KBM-7 (cell line): ENCODE results near the gene ITPR2.
A peak's percentile ranks its signal among the peaks of the same experiment; 100 is the strongest.
"Not testable (repeated sequence)": the region's sequence is repeated elsewhere in the genome, so short reads cannot be mapped to it uniquely, and the experiment has no call there.

Experiments used
- DNase-seq: peaks from one replicate; pipeline ENCODE4 v3.0.0-alpha.2; 2015
- in situ Hi-C: fragments of 300-500 bp; cut with MboI; formaldehyde crosslinking; loops from 2 replicates; pipeline ENCODE4 v1.14.3; 2020; ENCODE audit warnings: low sequenced_read_pairs, low pct_unique_long_range_greater_than_20kb, mixed read lengths

ITPR2 gene

DNA sequence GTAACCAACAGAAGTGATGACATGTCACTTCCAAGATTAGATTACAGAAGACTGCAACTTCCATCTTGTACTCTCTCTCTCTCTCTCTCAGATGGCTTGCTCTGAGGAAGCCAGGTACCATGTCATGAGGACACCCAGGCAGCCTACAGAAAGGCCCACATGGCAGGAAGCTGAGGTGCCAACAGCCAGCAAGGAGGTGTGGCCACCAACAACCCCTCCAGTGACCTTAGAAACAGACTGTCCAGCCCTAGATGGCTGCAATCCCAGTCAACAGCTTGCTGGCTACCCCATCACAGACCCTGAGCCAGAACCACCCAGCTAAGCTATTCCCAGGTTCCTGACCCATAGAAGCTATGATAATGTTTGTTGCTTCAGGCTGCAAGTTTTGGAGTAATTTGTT lies 178.4 kb downstream of the ITPR2 start:
- DNase-seq, result no peak

DNA sequence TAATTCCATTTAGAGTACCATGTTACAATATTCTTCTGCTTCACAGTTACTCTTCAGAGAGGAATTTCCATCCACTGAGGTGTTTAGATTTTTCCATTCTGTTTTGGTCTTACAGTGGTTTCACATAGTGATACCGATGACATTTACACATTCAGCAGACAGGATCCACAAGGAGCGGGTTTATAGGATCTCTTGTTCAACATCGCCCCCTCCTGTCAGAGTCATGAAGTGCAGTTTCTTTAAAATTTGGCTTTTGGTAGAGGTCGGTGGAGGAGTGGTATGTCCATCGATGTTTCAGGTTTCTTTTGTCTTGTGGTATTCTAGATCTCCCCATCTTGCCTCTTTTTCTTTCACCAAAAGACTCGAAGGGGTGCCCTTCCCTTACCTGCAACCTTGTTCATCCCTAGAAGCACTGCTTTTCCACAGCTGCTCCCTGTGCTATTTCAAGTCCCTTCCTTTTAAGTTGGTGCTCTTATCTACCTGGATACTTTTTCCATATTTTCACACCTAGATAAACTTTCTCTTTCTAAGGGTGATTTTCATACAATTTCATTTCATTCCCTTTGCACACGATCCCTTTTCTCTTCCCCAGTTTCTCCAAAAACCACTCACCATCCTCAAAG lies 181.3 kb downstream of the ITPR2 start:
- peak; percentile 87 for DNase-seq
- in situ Hi-C loops, result no loop called here

More for the DNA sequence above, 178.4 kb downstream of the ITPR2 start:
- in situ Hi-C loops, result no loop called here

DNA sequence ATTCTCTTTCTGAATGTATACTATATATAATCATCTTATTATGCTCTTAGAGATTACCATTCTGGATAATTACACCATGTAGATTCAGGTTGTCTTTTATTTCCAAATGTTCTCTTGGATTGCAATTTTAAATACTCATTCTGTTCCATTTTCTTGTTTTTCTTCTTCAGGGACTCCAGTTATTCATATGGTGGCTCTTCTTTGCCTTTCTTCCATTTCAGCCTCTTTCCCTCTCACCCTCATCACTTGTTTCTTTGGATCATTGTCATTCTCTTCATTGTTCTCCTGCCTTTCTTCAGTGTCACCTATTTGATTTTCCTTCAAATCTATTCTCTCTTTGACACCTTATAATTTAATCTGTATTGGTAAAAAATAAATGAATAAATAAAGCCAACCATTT lies 182.0 kb downstream of the ITPR2 start:
- in situ Hi-C loops, result no loop called here

DNA sequence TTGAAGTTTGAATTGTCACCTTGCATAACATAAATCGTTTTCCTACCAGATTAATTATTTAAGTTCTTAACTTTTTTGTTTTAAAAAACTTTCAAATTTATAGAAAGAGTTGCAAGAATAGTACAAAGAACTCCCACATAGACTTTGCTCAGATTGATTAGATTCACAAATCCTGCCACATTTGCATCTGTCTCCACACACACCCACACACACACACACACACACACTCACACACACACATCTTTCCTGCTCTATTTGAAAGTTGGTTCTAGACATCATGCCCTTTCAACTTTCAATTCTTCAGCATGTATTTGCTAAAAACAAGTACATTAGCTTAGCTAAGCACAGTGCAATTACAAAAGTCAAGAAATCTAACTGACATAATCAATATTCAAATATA lies 184.0 kb downstream of the ITPR2 start:
- no peak for DNase-seq
- in situ Hi-C loops, result no loop called here

More for the DNA sequence above, 182.0 kb downstream of the ITPR2 start:
- DNase-seq, result no peak

DNA sequence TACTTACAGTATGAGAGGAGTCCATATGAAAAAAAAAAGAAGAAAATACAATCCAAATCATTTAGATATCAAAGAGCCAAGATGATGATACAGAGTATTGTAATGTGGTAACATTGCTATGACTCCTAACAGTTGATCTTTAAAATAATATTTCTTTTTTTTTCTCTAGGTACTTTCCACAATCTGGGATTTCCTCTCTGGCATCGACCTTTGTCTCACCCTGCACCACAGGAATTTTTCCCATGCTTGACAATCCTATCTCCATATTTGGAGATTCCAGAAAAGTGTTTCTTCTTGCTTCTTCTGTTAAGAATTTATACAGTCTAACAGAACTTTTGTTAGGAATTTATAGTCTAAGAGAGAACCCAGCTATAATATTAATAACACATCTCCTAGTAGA lies 184.4 kb downstream of the ITPR2 start:
- DNase-seq, result no peak
- in situ Hi-C loops, result no loop called here

DNA sequence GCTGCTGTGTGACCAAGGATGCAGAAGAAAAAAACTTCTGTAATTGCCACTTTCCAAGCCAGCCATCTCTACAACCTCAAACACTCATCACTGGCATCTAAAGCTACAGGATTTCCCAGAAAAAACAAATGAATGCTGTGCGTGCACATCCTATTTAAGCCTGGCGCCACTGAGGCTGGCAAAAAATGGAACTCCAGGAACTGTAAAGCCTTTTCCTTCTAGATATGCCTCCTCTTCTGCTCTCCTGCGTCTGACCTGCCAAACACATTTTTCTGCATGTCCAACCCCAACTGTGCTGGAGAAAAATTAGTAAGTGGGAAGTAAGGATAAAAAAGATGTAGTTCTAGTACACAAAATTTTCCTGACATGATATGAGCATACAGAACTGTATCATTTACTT lies 184.9 kb downstream of the ITPR2 start:
- in situ Hi-C loops, result no loop called here
- DNase-seq, result no peak

DNA sequence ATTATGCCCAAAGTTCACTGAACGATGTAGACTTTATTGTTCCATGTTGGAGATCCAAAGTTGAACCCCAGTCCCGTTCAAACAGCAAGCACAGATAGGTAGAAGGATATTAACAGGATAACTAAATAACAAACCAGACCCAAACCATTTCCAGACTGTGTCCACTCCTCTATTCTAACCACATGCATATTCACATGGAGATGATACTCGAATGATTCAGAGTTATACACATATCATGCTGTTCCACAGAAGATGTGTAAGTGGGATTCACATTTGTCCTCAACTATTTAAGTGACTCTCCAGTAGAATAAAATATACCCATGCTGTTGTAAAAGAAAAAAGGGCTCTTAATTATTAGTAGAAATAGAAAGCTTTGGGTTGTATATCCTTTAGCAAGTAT lies 185.9 kb downstream of the ITPR2 start:
- no peak for DNase-seq
- in situ Hi-C loops, result no loop called here

DNA sequence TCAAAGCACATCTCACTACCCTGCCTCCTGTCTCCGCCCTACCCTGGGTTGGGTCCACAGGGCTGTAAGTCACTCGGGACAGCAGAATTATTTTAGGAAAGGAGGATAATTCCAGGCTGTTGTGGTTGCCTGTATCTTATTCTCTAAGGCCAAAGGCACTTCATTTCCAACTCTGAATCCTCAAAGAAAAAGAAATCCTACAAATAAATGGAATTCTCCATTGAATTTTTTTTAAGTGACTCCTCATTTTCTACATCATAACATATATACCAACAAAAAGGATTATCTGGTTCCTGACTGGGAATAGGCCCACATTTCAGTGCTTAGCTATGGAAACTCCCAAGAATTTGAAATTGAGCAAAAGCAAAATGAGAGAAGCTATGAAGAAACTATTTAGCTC lies 186.4 kb downstream of the ITPR2 start:
- DNase-seq, result no peak

DNA sequence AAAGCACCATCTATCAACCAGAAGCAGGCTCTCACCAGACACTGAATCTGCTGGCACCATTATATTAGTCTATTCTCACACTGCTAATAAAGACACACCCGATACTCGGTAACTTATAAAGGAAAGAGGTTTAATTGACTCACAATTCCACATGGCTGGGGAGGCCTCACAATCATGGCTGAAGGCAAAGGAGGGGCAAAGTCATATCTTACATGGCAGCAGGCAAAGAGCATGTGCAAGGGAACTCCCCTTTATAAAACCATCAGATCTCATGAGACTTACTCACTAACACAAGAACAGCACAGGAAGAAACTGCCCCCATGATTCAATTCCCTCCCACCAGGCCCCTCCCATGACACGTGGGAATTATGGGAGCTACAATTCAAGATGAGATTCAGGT lies 188.6 kb downstream of the ITPR2 start:
- in situ Hi-C loops, DNase-seq: not testable (repeated sequence)

More for the DNA sequence above, 186.4 kb downstream of the ITPR2 start:
- in situ Hi-C loops, result no loop called here

DNA sequence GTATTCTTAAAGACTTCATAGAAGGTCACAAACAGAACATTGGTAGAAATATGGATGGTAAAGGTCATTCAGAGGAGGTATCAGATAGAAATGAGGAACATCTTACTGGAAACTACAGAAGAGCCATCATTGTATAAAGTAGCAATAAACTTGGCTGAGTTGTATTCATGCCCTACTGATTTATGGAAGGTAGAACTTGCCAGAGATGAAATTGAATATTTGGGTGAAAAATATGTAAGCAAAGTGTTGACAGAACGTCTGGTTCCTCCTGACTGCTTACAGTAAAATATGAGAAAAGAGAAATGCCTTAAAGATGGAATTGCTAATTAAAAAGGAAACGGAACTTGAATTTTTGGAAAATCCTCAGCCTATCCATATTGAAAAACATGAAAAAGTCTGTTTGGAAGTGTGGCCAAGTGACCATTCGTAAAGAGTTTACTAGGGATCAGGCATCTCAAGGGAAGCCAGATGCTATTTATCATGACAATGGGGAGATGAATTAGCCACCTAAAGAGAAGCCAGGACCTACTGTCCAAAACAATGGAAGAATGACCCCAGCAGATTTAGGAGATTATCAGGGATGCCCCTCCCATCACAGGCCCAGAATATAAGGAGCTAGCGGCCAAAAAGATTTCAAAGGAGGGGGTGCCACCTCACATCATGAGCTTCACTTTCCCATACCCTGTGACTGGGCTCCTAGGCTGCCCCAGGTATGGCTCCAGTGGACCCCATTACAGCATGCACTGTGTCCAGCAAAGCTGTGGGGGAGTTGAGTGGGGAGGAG lies 189.3 kb downstream of the ITPR2 start:
- in situ Hi-C loops, result no loop called here
- DNase-seq, result no peak

DNA sequence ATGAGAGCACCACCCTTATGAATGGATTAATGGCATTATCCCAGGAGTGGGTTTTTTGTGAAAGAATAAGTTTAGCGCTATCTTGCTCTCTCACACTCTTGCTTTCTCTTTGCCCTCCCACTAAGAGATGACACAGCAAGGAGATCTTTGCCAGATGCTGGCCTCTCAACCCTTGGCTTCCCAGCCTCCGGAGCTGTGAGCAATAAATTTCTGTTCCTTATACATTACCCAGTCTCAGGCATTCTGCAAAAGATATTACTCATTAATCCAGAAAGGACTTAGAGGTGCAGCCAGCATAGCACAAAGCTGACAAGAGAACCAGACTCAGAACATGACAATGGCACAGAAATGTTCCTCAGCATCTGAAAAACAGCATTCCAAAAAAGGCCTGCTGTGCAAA lies 190.6 kb downstream of the ITPR2 start:
- DNase-seq, result no peak
- in situ Hi-C loops, result no loop called here

DNA sequence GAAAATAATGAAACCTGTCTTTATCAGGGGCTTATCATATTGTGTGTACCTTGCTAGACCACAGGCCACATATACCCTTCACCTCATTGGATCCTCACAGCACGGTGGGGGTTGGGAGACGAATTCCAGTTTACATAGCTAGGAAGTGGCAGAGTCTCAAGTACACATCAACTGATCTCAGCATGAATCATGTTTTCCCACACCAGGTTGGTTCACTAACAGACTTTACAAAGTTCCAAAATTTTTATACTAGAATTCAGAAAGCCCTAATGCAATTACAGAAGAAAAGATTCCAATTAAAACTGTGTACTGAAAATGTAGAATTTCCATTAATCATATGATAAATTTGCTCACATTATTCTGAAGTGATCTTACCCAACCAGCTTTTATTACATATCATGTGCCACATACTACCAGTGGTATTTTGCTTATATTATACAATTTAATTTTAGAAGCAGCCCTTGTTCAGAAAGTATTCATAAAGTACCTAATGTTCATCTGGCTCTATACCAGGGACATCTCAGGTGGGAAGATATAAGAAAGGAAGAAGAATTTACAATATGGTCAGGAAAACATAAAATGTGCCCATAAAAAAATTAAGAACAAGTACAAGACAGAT lies 196.2 kb downstream of the ITPR2 start:
- DNase-seq, result no peak
- in situ Hi-C loops, result no loop called here

DNA sequence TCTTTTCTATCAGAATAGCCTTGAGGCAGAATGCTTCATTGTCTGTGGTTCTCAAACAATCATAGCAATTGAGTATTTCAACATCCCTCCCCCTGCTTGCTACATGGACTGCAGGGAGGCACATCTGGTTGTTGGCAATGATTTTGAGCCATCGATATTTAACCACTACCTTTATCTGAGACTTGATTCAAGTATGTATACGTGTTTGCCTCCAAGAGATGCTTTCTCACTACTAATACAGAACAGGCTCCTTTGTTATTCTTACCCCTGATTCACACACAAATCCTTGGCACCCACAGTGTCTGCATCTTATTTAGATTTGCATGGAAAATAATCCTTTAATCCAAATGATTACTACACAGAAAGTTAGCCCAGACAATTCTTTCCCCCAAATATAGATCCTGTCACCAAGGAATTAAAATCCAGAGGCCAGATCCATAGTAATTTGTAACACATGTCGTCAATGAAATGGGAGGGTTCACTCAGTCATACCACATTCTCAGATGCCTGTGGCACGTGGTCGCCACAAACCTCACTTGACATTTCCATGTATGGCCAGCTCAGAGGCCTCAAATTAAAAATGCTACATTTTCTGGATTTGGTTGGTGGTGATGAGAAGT lies 199.3 kb downstream of the ITPR2 start:
- in situ Hi-C loops, result no loop called here
- DNase-seq, result no peak

DNA sequence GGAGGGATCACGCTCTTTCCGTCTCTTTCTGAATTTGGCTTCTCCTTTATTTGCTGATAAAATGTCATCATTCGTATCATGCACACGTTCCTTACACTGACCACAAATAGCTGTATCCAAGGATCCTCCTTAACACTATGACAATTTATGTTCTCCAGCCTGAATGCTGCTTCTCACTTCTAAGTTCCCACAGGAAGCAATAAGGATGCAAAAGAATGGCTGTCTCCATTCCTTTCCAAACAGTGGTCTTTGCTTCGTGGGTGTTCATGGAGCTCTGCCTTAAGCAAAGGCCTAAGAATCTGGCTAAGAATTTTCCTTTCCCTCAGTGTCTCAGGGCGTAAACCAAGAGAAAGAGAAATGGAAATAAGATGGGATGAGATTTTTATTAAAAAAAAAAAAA lies 200.2 kb downstream of the ITPR2 start:
- in situ Hi-C loops, result no loop called here
- no peak for DNase-seq

DNA sequence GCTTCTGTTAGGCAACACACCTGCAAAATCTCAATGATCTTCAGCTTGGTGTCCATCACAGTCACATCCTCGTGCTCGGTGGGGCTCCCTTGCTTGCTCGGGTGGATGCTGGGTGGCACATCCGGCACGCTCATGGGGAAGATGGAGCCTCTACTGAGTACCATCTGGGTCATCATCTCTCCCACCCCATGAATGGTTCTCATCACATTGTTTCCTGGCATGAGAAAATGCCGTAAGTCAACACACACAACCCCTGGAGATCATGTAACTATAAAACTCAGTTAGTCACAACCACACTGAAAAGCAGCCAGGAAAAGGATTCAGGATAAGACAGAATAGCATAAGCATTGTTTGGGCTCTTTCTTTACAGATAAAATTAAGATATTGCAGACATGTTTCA lies 201.1 kb downstream of the ITPR2 start:
- DNase-seq, result no peak
- in situ Hi-C loops, result no loop called here

DNA sequence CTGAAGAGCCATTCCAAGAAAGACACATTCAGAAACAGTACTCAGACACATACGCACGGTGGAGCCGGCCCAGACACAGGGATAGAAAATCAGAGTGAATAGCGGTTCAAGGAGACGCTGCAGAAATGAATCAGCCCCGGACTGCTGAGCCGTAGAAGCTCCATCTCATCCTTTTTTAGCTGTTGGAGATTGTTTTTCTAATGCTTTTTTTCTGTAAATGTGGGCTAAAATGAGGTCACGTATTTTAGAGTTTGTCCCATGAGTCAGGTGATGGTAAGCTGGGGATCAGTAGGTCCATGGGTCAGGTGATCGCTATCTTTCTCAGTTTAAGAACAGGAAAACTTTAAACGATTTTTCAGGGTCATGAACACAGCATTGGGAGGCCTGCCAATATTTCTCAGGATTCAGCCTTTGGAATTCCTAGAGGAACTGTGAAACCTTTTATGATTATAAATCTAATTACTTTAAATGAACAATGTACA lies 202.4 kb downstream of the ITPR2 start:
- DNase-seq, result no peak
- in situ Hi-C loops, result no loop called here

DNA sequence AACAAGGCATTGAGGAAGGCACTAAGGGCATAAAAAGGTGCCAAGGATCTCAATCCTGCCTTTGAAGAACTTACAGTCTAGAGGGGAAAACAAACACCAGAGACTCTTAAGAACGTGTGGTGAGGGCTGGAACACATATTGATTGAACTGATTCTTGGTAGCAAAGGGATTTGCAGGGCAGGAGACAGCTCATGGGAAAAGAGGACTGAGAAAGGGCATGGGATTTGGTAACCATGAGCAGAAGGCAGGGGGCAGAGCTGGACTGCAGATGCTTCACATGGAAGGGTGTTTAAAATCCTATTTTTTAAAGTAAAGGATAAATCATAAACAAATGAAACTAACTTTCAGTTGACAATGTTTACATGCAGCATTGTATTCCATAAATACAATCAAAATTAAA lies 203.1 kb downstream of the ITPR2 start:
- DNase-seq, result no peak
- in situ Hi-C loops, result no loop called here

DNA sequence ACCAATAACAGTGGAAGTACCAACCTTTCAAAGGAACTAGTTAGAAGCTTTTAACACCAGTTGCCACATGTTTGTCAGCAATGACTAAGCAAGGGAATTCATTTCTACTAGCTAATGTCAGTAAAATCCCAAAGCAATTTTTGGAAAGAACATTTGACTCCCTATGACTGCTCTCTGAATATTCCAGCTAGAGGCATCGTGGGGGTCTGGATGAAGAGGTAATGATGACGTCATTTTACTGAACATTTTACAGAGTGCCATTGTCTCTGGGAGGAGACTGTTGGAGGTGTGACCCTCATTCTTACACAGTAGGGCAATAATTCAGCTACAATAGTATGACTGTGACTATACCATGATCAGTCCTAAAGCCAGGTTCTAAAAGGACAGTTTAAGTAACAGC lies 204.8 kb downstream of the ITPR2 start:
- DNase-seq, result no peak
- in situ Hi-C loops, result no loop called here

DNA sequence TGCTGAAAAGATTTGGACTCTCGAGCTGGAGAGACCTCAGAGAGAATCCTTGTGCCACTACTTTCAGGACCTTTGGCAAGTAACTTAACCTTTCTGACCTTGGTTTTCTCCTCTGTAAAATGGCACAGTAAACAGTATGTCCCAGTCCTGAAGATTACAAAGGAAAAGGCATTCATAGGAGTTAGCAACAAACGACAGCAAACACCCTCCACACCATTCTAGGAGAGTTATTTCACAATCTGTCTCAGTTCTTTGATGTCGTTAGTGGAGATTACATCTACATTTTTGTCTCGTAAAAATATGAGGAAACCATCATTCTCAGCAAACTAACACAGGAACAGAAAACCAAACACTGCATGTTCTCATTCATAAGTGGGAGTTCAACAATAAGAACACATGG lies 205.7 kb downstream of the ITPR2 start:
- DNase-seq, result peak; percentile 78
- in situ Hi-C loops, result no loop called here

DNA sequence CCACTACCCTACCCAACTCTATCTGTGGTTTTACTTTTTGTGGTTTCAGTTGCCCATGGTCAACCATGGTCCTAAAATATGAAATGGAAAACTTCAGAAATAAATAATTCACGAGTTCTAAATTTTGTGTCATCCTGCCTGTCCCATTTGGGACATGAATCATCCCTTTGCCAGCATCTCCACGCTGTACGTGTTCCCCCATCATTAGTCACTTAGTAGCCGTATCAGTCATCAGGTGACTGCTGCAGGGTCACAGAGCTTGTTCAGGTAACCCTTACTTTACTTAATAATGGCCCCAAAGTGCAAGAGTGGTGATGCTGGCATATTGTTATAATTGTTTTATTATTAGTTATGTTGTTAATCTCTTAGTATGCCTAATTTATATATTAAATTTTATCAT lies 209.9 kb downstream of the ITPR2 start:
- in situ Hi-C loops, result loop anchor here (25.0 kb wide), 1 partner anchor 511 kb away; no protein-coding TSS in a partner anchor
- no peak for DNase-seq
